Ovary (tissue), 3 donors: ENCODE results near the gene TRAF3IP1.

Experiments used
- CTCF ChIP-seq, 3 donors: fragments of 450-650 bp in 2 of 3; fragments of 200-600 bp in 1 of 3; IDR thresholded peaks; one replicate each; pipeline versions ENCODE4 v1.5.1 to v1.8.0; 2016 to 2022; ENCODE audit warnings: antibody characterized with exemption in 3 of 3, mild to moderate bottlenecking in 1 of 3
- EP300 ChIP-seq: sonication (generic); formaldehyde crosslinking; IDR thresholded peaks from one replicate; pipeline ENCODE4 v1.6.1; 2017; ENCODE audit warnings: antibody characterized with exemption
- POLR2A ChIP-seq: fragments of 450-650 bp; IDR thresholded peaks from one replicate; pipeline ENCODE4 v1.6.1; 2017; ENCODE audit warnings: antibody characterized with exemption, mild to moderate bottlenecking, moderate library complexity
- donor health status: DM: no; HTN: no; CAD: no.

GRCh38 chr2:238361877-238362276, 41.6 kb downstream of the TRAF3IP1 start:
- TF ChIP-seq POLR2A (no peak), CTCF (IDR thresholded peaks at IDR 0.05) (no peak), EP300 (no peak)
